Stimulated activated CD8-positive, alpha-beta memory T cell treated with anti-CD3 and anti-CD28 coated beads, Interleukin-4, amount 100 ng/mL, for 24 hours (primary cell): ENCODE data around the gene ENTHD1.

Source experiments
- DNase-seq: peaks from one replicate; pipeline ENCODE4 v3.0.0-alpha.2; 2020; ENCODE audit warnings: low read depth

Gene ENTHD1

DNA sequence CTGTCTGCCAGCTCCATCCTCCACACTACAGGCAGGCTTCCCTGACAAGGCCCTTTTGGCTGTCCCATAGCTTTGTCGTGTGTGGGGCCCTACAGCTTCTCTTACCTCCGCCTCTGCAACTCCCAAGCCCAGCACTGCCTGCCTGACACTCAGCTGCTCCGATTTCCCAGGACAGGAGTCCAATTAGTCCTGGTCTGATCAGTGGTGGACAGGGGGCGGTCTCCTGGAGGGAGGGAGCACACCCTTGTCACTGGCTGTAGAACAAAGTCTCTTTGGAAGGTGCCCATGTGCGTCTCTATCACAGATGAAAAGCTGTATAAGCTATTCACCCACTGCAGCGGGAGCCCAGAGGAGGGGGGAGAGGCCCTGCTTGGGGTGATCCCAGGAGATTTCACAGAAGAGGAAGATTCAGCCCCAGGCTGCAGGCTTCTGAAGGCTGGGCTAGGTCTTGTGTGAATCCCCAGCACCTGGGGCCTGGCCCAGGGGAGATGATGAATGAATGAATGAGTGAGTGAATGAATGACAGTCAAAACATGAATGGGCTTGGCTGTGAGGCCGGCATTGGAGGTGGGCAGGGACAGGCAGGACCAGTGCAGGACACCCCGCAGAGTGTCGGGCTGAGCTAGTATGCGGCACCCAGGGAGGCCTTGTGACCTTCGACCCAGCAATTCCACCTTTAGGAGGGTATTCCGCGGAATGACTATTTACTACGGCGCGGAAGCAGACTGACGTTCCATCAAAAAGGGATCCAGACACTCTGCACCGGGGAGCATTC, 180.6 kb downstream of the ENTHD1 start:
- no peak for DNase-seq

GRCh38 chr22:39712081-39712480, 181.5 kb downstream of the ENTHD1 start:
- no peak for DNase-seq

GRCh38 chr22:39710380-39711150, 183.0 kb downstream of the ENTHD1 start:
- DNase-seq: no peak

DNA sequence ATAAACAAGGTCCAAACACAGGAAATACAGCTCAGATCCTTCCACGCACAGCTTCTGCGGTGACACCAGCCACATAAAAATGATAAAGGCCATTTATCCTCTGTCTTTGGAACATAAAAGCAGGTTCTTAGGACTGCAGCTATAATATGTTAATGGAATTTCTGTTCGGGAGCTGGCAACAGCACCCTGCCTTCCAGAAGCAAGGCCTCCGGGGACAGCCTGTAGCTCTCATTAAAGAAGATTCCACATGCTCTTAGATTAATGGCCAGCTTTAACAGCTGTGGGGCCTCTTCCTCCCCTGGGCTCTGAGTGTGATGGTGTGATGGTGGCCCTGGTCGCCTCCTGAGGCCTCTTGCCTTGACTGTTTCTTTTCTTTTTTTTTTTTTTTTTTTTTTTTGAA, 185.7 kb downstream of the ENTHD1 start:
- no peak for DNase-seq

GRCh38 chr22:39707351-39707750, 186.2 kb downstream of the ENTHD1 start:
- DNase-seq: no peak

- DNase-seq: no peak
Measured at GRCh38 chr22:39706376-39707140, 187.0 kb downstream of the ENTHD1 start.

DNA sequence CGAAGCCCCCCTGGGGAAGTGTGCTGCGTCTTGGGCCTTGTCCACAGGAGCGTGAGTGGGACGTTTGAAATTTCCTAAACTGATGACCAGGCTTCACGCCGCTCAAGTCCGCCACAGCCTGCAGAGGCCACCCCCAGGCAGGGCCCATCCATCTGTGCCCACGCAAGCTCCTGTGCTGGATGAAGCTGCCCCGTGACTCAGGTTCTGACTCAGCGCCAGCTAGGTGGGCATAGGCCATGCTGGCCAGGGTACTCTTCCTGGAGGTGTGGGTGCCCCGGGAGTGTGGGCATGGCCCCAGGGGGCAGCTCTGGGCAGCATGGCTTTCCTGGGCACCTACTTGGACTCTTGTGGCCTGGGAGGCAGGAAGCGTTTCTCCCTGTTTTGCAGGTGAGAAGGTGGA, 188.2 kb downstream of the ENTHD1 start:
- DNase-seq: no peak

GRCh38 chr22:39703928-39704639, 189.5 kb downstream of the ENTHD1 start:
- no peak for DNase-seq

DNA sequence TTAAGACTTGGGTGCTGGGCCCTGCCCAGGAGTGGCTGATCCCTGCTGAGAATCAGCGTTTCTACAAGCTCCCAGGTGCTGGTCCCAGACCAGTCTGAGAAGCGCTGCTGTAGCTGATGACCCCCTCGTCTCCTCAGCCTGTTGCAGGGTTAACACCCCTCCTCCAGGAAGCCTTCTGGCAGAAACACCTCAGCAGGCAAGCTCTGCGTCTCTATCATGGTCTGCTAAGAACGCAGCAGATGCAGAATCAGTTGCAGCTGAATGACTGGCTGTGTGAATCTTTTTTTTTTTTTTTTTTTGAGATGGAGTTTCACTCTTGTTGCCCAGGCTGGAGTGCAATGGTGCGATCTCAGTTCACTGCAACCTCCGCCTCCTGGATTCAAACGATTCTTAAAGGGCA, 190.5 kb downstream of the ENTHD1 start:
- no peak for DNase-seq

DNA sequence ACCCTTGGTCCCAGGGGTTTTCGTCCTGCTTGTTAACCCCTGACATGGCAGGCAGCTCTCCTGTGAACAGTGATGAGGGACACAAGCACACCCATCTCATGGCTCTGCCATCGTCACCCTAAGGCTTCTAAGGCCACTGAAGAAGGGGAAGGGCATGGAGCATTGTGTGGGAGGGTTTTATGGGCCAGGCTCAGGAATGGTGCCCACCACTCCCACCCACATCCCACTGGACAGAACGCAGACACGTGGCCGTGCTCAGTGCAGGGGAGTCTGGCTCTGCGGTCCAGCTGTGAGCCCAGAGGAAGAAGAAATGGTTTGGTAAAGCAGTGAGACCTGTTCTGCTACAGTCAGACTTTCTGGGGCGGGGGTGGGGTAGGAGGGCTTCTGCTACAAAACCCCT, 193.0 kb downstream of the ENTHD1 start:
- DNase-seq: no peak

- DNase-seq: no peak
Measured at GRCh38 chr22:39699631-39700360, 193.8 kb downstream of the ENTHD1 start.

GRCh38 chr22:39697790-39698430, 195.7 kb downstream of the ENTHD1 start:
- DNase-seq: no peak

GRCh38 chr22:39693943-39694500, 199.5 kb downstream of the ENTHD1 start:
- no peak for DNase-seq
